Sigmoid colon (tissue), 4 donors: ENCODE data around the gene CFAP46.

Source experiments
- CTCF ChIP-seq, 4 experiments: fragments of 450-650 bp in 3 of 4; fragments of 200-600 bp in 1 of 4; IDR thresholded peaks; one replicate each; pipeline ENCODE4 v1.5.1; 2016 to 2019; ENCODE audit warnings: antibody characterized with exemption in 4 of 4, mild to moderate bottlenecking in 3 of 4, moderate library complexity in 2 of 4
- EP300 ChIP-seq, 4 donors: sonication (generic); formaldehyde crosslinking; IDR thresholded peaks; one replicate each; pipeline ENCODE4 v1.6.1; 2017; ENCODE audit warnings: antibody characterized with exemption in 4 of 4
- POLR2AphosphoS5 ChIP-seq, 4 donors: sonication (generic); formaldehyde crosslinking; IDR thresholded peaks; one replicate each; pipeline ENCODE4 v1.6.1; 2017; ENCODE audit warnings: antibody characterized with exemption in 4 of 4

- TF ChIP-seq CTCF (IDR thresholded peaks at IDR 0.05) (no peak), POLR2AphosphoS5 (IDR thresholded peaks at IDR 0.05) (no peak), EP300 (IDR thresholded peaks at IDR 0.05) (no peak)
These were observed 95.0 kb downstream of the CFAP46 start for GRCh38 chr10:132847416-132847777.
